MCF 10A (cell line): Measurements from ENCODE around the gene PPM1G. TPM values are rescaled to one million over a fixed set of nuclear protein-coding genes. Genes with fewer than 3 reads are reported as not detected.

Experiments used
- BruUV-seq: library from RNA; stranded (reverse); fragments of 400-500 nt; replicated peaks from 2 replicates; lab custom pipeline; 2021; lab: Mats Ljungman, UMichigan
- CTCF ChIA-PET: fragments of 300-600 bp; sonication (Branson Sonifier 250); formaldehyde crosslinking; extraction: SDS; loops from one replicate; lab custom pipeline; 2021; ENCODE audit warnings: antibody characterized with exemption, inconsistent platforms; lab: Yijun Ruan, JAX
- POLR2A ChIA-PET: fragments of 300-600, 350-650 bp; sonication (Branson Sonifier 250); formaldehyde crosslinking; extraction: SDS; loops from one replicate; lab custom pipeline; 2020; ENCODE audit warnings: antibody characterized with exemption, inconsistent platforms; lab: Yijun Ruan, JAX
- DNase-seq: peaks from one replicate; pipeline ENCODE4 v3.0.0-alpha.2; 2018; ENCODE audit not compliant: unreplicated experiment
- H3K27ac Mint-ChIP-seq: one replicate; pipeline ENCODE4 v1.8.0; 2022; ENCODE audit warnings: mild to moderate bottlenecking, low read depth, mixed read lengths; ENCODE audit not compliant: unreplicated experiment
- H3K27me3 Mint-ChIP-seq: one replicate; pipeline ENCODE4 v1.8.0; 2022; ENCODE audit warnings: mixed read lengths; ENCODE audit not compliant: insufficient read depth, unreplicated experiment
- H3K36me3 Mint-ChIP-seq: one replicate; pipeline ENCODE4 v1.8.0; 2022; ENCODE audit warnings: mild to moderate bottlenecking, moderate library complexity, mixed read lengths; ENCODE audit not compliant: insufficient read depth, unreplicated experiment
- H3K4me1 Mint-ChIP-seq: one replicate; pipeline ENCODE4 v1.8.0; 2022; ENCODE audit warnings: mixed read lengths; ENCODE audit not compliant: insufficient read depth, unreplicated experiment
- H3K4me3 Mint-ChIP-seq: one replicate; pipeline ENCODE4 v1.8.0; 2022; ENCODE audit warnings: mild to moderate bottlenecking, moderate library complexity, mixed read lengths; ENCODE audit not compliant: unreplicated experiment
- H3K9me3 Mint-ChIP-seq: one replicate; pipeline ENCODE4 v1.8.0; 2022; ENCODE audit warnings: mixed read lengths; ENCODE audit not compliant: unreplicated experiment
- CTCF ChIP-seq: fragments of 200-600 bp; IDR thresholded peaks from one replicate; pipeline ENCODE4 v1.8.0; 2022; ENCODE audit warnings: antibody characterized with exemption, mild to moderate bottlenecking; ENCODE audit not compliant: unreplicated experiment
- intact Hi-C: fragments of 100-400 bp; cut with micrococcal nuclease; formaldehyde crosslinking; loops from 2 replicates; pipeline ENCODE4 v1.14.1; 2022
- total RNA-seq: library from RNA; stranded (reverse); gene quantifications from 2 replicates; pipeline ENCODE4 v1.2.3, GENCODE V29; 2022

Gene PPM1G
- total RNA-seq, 1 experiment from 2014 or later: 123 TPM

- POLR2A ChIA-PET: interaction anchor here (0.6 to 7.8 kb wide), 8 partner anchors 7 to 267 kb away, joined by 3 to 148 read pairs (median 14); partner anchors contain the start of genes GTF3C2, MPV17, NRBP1 and PPM1G
- no peaks in the 10 kb centered on the region for H3K9me3 Mint-ChIP-seq
- peaks cover 68% of the 10 kb centered on the region for H3K36me3 Mint-ChIP-seq
- CTCF ChIA-PET: interaction anchor here (0.6 kb wide), 1 partner anchor 411 kb away, joined by 3 read pairs; no protein-coding TSS in a partner anchor
- no peak for TF ChIP-seq CTCF
- no TSS peak for BruUV-seq
- H3K4me1 Mint-ChIP-seq: peaks cover 21% of the 10 kb centered on the region
- no peak for DNase-seq
- H3K27ac Mint-ChIP-seq: no peak overlapping the region
- intact Hi-C loops: no loop called here
- H3K4me3 Mint-ChIP-seq: no peak overlapping the region
- no peaks in the 10 kb centered on the region for H3K27me3 Mint-ChIP-seq
These were observed 36.5 kb downstream of the PPM1G start for GRCh38 chr2:27372937-27373336.

- H3K36me3 Mint-ChIP-seq: peaks cover 64% of the 10 kb centered on the region
- CTCF ChIA-PET: interaction anchor here (0.5 to 5.7 kb wide), 5 partner anchors 8 to 60 kb away, joined by 3 to 47 read pairs (median 4); partner anchors contain the start of genes GTF3C2, MPV17 and ZNF513
These were observed 38.4 kb downstream of the PPM1G start for GRCh38 chr2:27370816-27371620.

GRCh38 chr2:27370026-27370815 lies 39.2 kb downstream of the PPM1G start, which contains the start of the genes EIF2B4 and SNX17:
Gene EIF2B4 (minus strand): TSS chr2:27370338. CDS start chr2:27370314, 24 bp downstream.
Gene SNX17 (plus strand): TSS chr2:27370616. CDS start chr2:27370744, 128 bp downstream.
- intact Hi-C loops: loop anchor here (1.0 kb wide), 3 partner anchors 10 to 49 kb away; partner anchors contain the start of gene ZNF513
- Mint-ChIP-seq H3K27me3 (no peaks in the 10 kb centered on the region), H3K9me3 (no peaks in the 10 kb centered on the region), H3K36me3 (peaks cover 64% of the 10 kb centered on the region), H3K4me1 (peaks cover 21% of the 10 kb centered on the region), H3K27ac (peak within 1 kb of the TSS; percentile 81), H3K4me3 (peak within 1 kb of the TSS; percentile 86)
- TF ChIP-seq CTCF: peak; percentile 69
- POLR2A ChIA-PET: interaction anchor here (0.6 to 7.8 kb wide), 25 partner anchors 9 to 1076 kb away, joined by 3 to 148 read pairs (median 5); partner anchors contain the start of genes CCDC121, GPN1, GTF3C2 and KHK
- BruUV-seq: no TSS peak
- CTCF ChIA-PET: interaction anchor here (0.6 to 5.7 kb wide), 14 partner anchors 10 to 940 kb away, joined by 3 to 47 read pairs (median 4); partner anchors contain the start of genes GTF3C2 and MPV17
- peak; percentile 99 for DNase-seq

More at GRCh38 chr2:27370816-27371620, 38.4 kb downstream of the PPM1G start:
- peak; percentile 33 for DNase-seq
- peak overlapping the region; percentile 86 for H3K4me3 Mint-ChIP-seq
- intact Hi-C loops: loop anchor here (1.0 kb wide), 3 partner anchors 9 to 50 kb away; partner anchors contain the start of gene ZNF513
- no peaks in the 10 kb centered on the region for H3K9me3 Mint-ChIP-seq
- H3K27ac Mint-ChIP-seq: peak overlapping the region; percentile 81
- POLR2A ChIA-PET: interaction anchor here (0.6 to 7.8 kb wide), 20 partner anchors 8 to 308 kb away, joined by 3 to 148 read pairs (median 4); partner anchors contain the start of genes ATRAID, CCDC121, GPN1 and GTF3C2
- H3K4me1 Mint-ChIP-seq: peaks cover 21% of the 10 kb centered on the region
- TF ChIP-seq CTCF: no peak
- no peaks in the 10 kb centered on the region for H3K27me3 Mint-ChIP-seq
- no TSS peak for BruUV-seq
